H9 (cell line): ENCODE results near the gene ALAS1. TPM values are rescaled to one million over a fixed set of nuclear protein-coding genes. Genes with fewer than 3 reads are reported as not detected.

Experiments used
- DNase-seq: peaks from one replicate; pipeline ENCODE4 v3.0.0-alpha.2; 2017
- H2AFZ ChIP-seq: one replicate; pipeline ENCODE4 v1.6.1; 2013; ENCODE audit warnings: mild to moderate bottlenecking, low read length, control low read depth, moderate library complexity
- H2AK5ac ChIP-seq: 2 replicates; pipeline ENCODE4 v1.6.1; 2013; ENCODE audit warnings: low read length, control low read depth, mixed read lengths; ENCODE audit not compliant: insufficient read length
- H2BK120ac ChIP-seq: one replicate; pipeline ENCODE4 v1.6.1; 2013; ENCODE audit warnings: low read depth, mild to moderate bottlenecking, low read length, control low read depth, inconsistent platforms; ENCODE audit not compliant: poor library complexity, severe bottlenecking
- H2BK12ac ChIP-seq: 2 replicates; pipeline ENCODE4 v1.6.1; 2013; ENCODE audit warnings: low read length, control low read depth, mixed read lengths, low read depth; ENCODE audit not compliant: insufficient read length
- H2BK15ac ChIP-seq: 2 replicates; pipeline ENCODE4 v1.6.1; 2013; ENCODE audit warnings: low read depth, low read length, control low read depth
- H2BK20ac ChIP-seq: one replicate; pipeline ENCODE4 v1.6.1; 2013; ENCODE audit warnings: low read depth, mild to moderate bottlenecking, low read length, control low read depth, inconsistent platforms; ENCODE audit not compliant: poor library complexity, severe bottlenecking
- H2BK5ac ChIP-seq: 2 replicates; pipeline ENCODE4 v1.6.1; 2013; ENCODE audit warnings: low read length, control low read depth, mixed read lengths; ENCODE audit not compliant: insufficient read length
- H3K14ac ChIP-seq: 2 replicates; pipeline ENCODE4 v1.6.1; 2013; ENCODE audit warnings: low read length, control low read depth; ENCODE audit not compliant: insufficient read depth
- H3K18ac ChIP-seq: 2 replicates; pipeline ENCODE4 v1.6.1; 2013; ENCODE audit warnings: low read depth, mild to moderate bottlenecking, mixed read lengths, low read length, control low read depth; ENCODE audit not compliant: insufficient read length
- H3K23ac ChIP-seq: 2 replicates; pipeline ENCODE4 v1.6.1; 2013; ENCODE audit warnings: low read length, control low read depth, mixed read lengths, low read depth; ENCODE audit not compliant: insufficient read length
- H3K23me2 ChIP-seq: 2 replicates; pipeline ENCODE4 v1.6.1; 2013; ENCODE audit warnings: low read depth, mild to moderate bottlenecking, mixed read lengths, low read length, control low read depth; ENCODE audit not compliant: insufficient read length, poor library complexity, severe bottlenecking
- H3K27ac ChIP-seq: 2 replicates; pipeline ENCODE4 v1.5.1; 2013; ENCODE audit warnings: low read length, control low read depth, mixed read lengths, low read depth; ENCODE audit not compliant: insufficient read length
- H3K27me3 ChIP-seq: 2 replicates; pipeline ENCODE4 v1.6.1; 2013; ENCODE audit warnings: low read length, control low read depth, inconsistent platforms; ENCODE audit not compliant: insufficient read depth
- H3K4ac ChIP-seq: 2 replicates; pipeline ENCODE4 v1.6.1; 2013; ENCODE audit warnings: low read depth, mild to moderate bottlenecking, control low read depth, inconsistent platforms, low read length, moderate library complexity
- H3K4me1 ChIP-seq: 2 replicates; pipeline ENCODE4 v1.6.1; 2013; ENCODE audit warnings: low read length, control low read depth, inconsistent platforms; ENCODE audit not compliant: insufficient read depth
- H3K4me2 ChIP-seq: 2 replicates; pipeline ENCODE4 v1.6.1; 2013; ENCODE audit warnings: low read length, control low read depth, mixed read lengths; ENCODE audit not compliant: insufficient read length, insufficient read depth
- H3K56ac ChIP-seq: 2 replicates; pipeline ENCODE4 v1.6.1; 2013; ENCODE audit warnings: low read depth, mild to moderate bottlenecking, mixed read lengths, low read length, control low read depth; ENCODE audit not compliant: insufficient read length
- H3K79me1 ChIP-seq: 2 replicates; pipeline ENCODE4 v1.6.1; 2013; ENCODE audit warnings: low read depth, mild to moderate bottlenecking, moderate library complexity, low read length, control low read depth, inconsistent platforms; ENCODE audit not compliant: insufficient read depth, poor library complexity, severe bottlenecking
- H3K79me2 ChIP-seq: 2 replicates; pipeline ENCODE4 v1.6.1; 2013; ENCODE audit warnings: low read length, control low read depth, inconsistent platforms; ENCODE audit not compliant: insufficient read depth
- H3K9ac ChIP-seq: 2 replicates; pipeline ENCODE4 v1.6.1; 2013; ENCODE audit warnings: low read length, control low read depth, mixed read lengths; ENCODE audit not compliant: insufficient read length; ENCODE audit errors: extremely low read depth
- H3K9me3 ChIP-seq: one replicate; pipeline ENCODE4 v1.6.1; 2013; ENCODE audit warnings: low read depth, low read length, inconsistent platforms; ENCODE audit not compliant: control insufficient read depth
- H3T11ph ChIP-seq: one replicate; pipeline ENCODE4 v1.6.1; 2013; ENCODE audit warnings: mild to moderate bottlenecking, low read length, control low read depth, inconsistent platforms
- H4K20me1 ChIP-seq: one replicate; pipeline ENCODE4 v1.6.1; 2013; ENCODE audit not compliant: control insufficient read depth, insufficient read length, insufficient read depth
- H4K5ac ChIP-seq: 2 replicates; pipeline ENCODE4 v1.6.1; 2013; ENCODE audit warnings: low read depth, mild to moderate bottlenecking, mixed read lengths, low read length, control low read depth; ENCODE audit not compliant: insufficient read length
- H4K8ac ChIP-seq: replicated peaks from 2 replicates; pipeline ENCODE4 v1.6.1; 2013; ENCODE audit warnings: low read length, control low read depth, mixed read lengths, low read depth; ENCODE audit not compliant: insufficient read length
- H4K91ac ChIP-seq: 2 replicates; pipeline ENCODE4 v1.6.1; 2013; ENCODE audit warnings: low read depth, mild to moderate bottlenecking, moderate library complexity, mixed read lengths, low read length, control low read depth; ENCODE audit not compliant: insufficient read length
- H3K27ac Mint-ChIP-seq, 3 experiments: 2 replicates in 2 of 3; 3 replicates in 1 of 3; pipeline ENCODE4 v1.8.0; 2020 to 2021; ENCODE audit warnings: mixed read lengths in 3 of 3, mild to moderate bottlenecking in 1 of 3, moderate library complexity in 1 of 3
- H3K27me3 Mint-ChIP-seq: 2 replicates; pipeline ENCODE4 v1.8.0; 2021; ENCODE audit warnings: low read depth, mild to moderate bottlenecking, moderate library complexity, mixed read lengths
- H3K36me3 Mint-ChIP-seq, 3 experiments: 2 replicates in 2 of 3; 3 replicates in 1 of 3; pipeline ENCODE4 v1.8.0; 2020 to 2021; ENCODE audit warnings: low read depth in 3 of 3, mixed read lengths in 3 of 3; ENCODE audit not compliant: insufficient read depth in 1 of 3
- H3K4me1 Mint-ChIP-seq, 2 experiments: 2 replicates each; pipeline ENCODE4 v1.8.0; 2020; ENCODE audit warnings: mixed read lengths in 2 of 2
- H3K4me3 Mint-ChIP-seq, 2 experiments: 2 replicates in 1 of 2; 3 replicates in 1 of 2; pipeline ENCODE4 v1.8.0; 2020 to 2021; ENCODE audit warnings: mild to moderate bottlenecking in 2 of 2, mixed read lengths in 2 of 2, moderate library complexity in 1 of 2
- H3K9me3 Mint-ChIP-seq, 2 experiments: 2 replicates in 1 of 2; 3 replicates in 1 of 2; pipeline ENCODE4 v1.8.0; 2020; ENCODE audit warnings: mild to moderate bottlenecking in 2 of 2, mixed read lengths in 2 of 2, moderate library complexity in 1 of 2
- WGBS: extraction: QIAGEN DNeasy Blood & Tissue Kit; methylation state at CpG from one replicate; pipeline ENCODE4 v1.1.7; 2013; ENCODE audit warnings: missing lambda C conversion rate, low lambda C conversion rate, mixed read lengths; ENCODE audit not compliant: insufficient read length; ENCODE audit errors: extremely low coverage; 5-methylcytosine and 5-hydroxymethylcytosine counted together
- total RNA-seq: library from RNA; stranded (reverse); gene quantifications from 2 replicates; pipeline ENCODE4 v1.2.1, GENCODE V29; 2021
- TF ChIP-seq, protein P1 (sequence below): fragments of 200-600 bp; sonication (generic); conservative IDR thresholded peaks from 3 replicates; pipeline ENCODE4 v1.8.0; 2021; ENCODE audit warnings: antibody characterized with exemption, mild to moderate bottlenecking

Gene ALAS1
- total RNA-seq, 1 experiment from 2014 or later: 39.1 TPM

DNA sequence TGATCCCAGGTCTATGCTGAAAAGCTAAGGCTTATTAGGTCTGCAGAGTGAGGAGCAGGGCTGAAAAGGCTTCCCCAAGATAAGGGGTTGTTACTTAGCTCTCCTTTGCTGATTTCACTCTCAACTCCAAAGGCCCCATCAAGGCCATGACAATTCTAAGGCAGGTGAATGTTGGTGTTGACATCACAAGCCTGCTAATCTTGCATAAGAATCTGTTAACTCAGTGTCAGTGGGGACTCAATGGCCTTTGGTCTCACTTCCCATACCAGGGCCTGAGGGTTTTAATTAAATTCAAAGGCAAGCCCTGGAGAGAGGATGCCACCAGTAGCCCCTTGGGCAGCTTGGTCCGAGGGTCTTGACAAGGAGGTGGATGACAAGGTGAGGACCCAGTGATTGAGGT lies 9.4 kb upstream of the ALAS1 start:
- Histone ChIP-seq H2AFZ (no peak overlapping the region), H3K9me3 (no peaks in the 10 kb centered on the region), H2BK120ac (no peak overlapping the region), H4K8ac (no peak overlapping the region), H2BK15ac (no peak overlapping the region), H2BK20ac (no peak overlapping the region), H3K18ac (no peak overlapping the region), H4K5ac (no peak overlapping the region), H3K79me2 (no peaks in the 10 kb centered on the region), H3K14ac (no peak overlapping the region), H3K4ac (no peak overlapping the region), H3K27me3 (no peaks in the 10 kb centered on the region), H3K9ac (no peak overlapping the region), H4K91ac (no peak overlapping the region), H3K56ac (no peak overlapping the region), H3K27ac (no peak overlapping the region), H3K23me2 (no peaks in the 10 kb centered on the region), H2AK5ac (no peak overlapping the region), H3K4me2 (no peak overlapping the region), H2BK5ac (no peak overlapping the region), H2BK12ac (no peak overlapping the region), H4K20me1 (no peaks in the 10 kb centered on the region), H3K4me1 (no peaks in the 10 kb centered on the region), H3K79me1 (no peaks in the 10 kb centered on the region), H3T11ph (no peak overlapping the region), H3K23ac (no peak overlapping the region)
- WGBS: no CpG with 5 or more reads among the region's 1 CpG
- TF ChIP-seq, protein P1, sequence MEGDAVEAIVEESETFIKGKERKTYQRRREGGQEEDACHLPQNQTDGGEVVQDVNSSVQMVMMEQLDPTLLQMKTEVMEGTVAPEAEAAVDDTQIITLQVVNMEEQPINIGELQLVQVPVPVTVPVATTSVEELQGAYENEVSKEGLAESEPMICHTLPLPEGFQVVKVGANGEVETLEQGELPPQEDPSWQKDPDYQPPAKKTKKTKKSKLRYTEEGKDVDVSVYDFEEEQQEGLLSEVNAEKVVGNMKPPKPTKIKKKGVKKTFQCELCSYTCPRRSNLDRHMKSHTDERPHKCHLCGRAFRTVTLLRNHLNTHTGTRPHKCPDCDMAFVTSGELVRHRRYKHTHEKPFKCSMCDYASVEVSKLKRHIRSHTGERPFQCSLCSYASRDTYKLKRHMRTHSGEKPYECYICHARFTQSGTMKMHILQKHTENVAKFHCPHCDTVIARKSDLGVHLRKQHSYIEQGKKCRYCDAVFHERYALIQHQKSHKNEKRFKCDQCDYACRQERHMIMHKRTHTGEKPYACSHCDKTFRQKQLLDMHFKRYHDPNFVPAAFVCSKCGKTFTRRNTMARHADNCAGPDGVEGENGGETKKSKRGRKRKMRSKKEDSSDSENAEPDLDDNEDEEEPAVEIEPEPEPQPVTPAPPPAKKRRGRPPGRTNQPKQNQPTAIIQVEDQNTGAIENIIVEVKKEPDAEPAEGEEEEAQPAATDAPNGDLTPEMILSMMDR: no peak
- Mint-ChIP-seq H3K27me3 (peaks cover 13% of the 10 kb centered on the region), H3K9me3 (no peaks in the 10 kb centered on the region), H3K4me1 (peaks cover 7 to 12% of the 10 kb centered on the region in 2 experiments), H3K27ac (no peak overlapping the region), H3K4me3 (no peak overlapping the region), H3K36me3 (no peaks in the 10 kb centered on the region)
- no peak for DNase-seq
